Measurements from ENCODE around the gene VWA8. TPM values are rescaled to one million over a fixed set of nuclear protein-coding genes. Genes with fewer than 3 reads are reported as not detected.
"Not testable (repeated sequence)": the region's sequence is repeated elsewhere in the genome, so short reads cannot be mapped to it uniquely, and the experiment has no call there.

The VWA8 gene
- total RNA-seq, 1 donor from 2014 or later: 15.8 TPM

DNA sequence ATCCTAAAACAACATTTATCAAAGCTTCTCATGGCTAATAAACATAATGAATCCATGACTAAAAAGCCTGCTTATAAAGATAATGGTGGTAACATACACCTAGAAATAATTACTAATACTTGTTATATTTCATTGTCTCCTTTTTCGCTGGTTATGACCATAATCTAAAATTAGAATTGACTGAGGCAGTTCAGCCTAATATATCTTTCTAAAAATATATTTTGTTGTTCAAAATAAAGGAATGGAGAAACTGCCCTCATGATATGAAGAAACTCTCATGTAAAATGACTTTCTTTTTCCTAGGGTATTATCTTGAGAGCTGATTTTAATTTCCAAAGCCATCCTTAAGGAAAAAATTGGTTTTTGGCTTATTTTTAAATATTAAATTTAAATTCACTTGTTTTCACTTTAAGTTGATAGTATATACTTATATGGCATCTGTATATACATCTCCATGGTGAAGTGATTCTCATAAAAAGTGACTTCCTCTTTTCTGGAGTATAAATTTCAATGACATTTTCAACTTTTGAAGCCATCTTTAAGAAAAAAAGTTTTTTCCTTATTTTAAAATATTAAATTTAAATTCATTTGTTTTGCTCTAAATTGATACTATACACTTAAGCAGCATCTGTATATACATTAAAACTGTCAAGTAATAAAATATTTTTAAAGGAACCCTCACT lies 204.6 kb downstream of the VWA8 start:
- Mint-ChIP-seq H3K9me3 (ENCODE audit: unreplicated experiment) (peaks cover 5% of the 10 kb centered on the region), H3K27ac (ENCODE audit: unreplicated experiment) (no peak overlapping the region), H3K36me3 (ENCODE audit: unreplicated experiment) (peaks cover 22% of the 10 kb centered on the region), H3K27me3 (ENCODE audit: unreplicated experiment) (no peaks in the 10 kb centered on the region), H3K4me1 (ENCODE audit: unreplicated experiment) (no peaks in the 10 kb centered on the region), H3K4me3 (ENCODE audit: unreplicated experiment) (no peak overlapping the region)
- TF ChIP-seq, protein P1, sequence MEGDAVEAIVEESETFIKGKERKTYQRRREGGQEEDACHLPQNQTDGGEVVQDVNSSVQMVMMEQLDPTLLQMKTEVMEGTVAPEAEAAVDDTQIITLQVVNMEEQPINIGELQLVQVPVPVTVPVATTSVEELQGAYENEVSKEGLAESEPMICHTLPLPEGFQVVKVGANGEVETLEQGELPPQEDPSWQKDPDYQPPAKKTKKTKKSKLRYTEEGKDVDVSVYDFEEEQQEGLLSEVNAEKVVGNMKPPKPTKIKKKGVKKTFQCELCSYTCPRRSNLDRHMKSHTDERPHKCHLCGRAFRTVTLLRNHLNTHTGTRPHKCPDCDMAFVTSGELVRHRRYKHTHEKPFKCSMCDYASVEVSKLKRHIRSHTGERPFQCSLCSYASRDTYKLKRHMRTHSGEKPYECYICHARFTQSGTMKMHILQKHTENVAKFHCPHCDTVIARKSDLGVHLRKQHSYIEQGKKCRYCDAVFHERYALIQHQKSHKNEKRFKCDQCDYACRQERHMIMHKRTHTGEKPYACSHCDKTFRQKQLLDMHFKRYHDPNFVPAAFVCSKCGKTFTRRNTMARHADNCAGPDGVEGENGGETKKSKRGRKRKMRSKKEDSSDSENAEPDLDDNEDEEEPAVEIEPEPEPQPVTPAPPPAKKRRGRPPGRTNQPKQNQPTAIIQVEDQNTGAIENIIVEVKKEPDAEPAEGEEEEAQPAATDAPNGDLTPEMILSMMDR (IDR thresholded peaks at IDR 0.05): no peak
- no peak for DNase-seq (ENCODE audit: extremely low spot score, unreplicated experiment)

DNA sequence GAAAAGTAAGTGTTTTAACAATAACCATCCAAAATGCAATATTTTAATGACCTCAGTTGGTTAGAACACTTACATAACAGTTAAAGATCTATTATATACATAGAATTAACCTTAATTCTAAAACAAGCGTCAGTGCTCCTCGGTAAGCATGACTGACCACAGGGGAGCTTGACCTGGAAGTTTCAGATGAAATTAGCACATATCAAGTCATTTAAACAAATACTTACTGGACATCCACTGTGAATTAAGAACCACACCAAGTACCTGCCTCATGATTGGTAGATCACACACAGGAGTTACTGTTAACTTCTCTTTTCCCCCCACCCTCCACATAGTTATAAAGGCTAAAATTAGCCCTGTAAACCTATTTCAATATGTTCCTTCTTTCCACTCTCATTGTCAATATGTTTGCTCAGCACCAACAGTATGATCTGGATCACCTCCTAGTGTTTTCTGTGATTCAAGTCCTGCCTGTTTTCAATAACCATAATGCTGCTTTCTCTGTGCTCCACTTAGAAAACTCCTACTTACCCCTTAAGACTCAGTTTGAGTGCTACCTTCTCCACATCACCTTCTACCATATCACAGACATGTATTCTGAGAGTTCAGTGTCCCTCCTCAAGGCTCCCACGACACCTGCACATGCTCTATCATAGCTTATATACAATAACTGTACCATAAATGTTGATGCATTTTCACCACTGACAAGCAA lies 209.0 kb downstream of the VWA8 start:
- no peak for DNase-seq (ENCODE audit: extremely low spot score, unreplicated experiment)
- TF ChIP-seq, protein P1 (IDR thresholded peaks at IDR 0.05): no peak
- Mint-ChIP-seq H3K36me3 (ENCODE audit: unreplicated experiment) (peaks cover 30% of the 10 kb centered on the region), H3K27me3 (ENCODE audit: unreplicated experiment) (no peaks in the 10 kb centered on the region), H3K4me1 (ENCODE audit: unreplicated experiment) (no peaks in the 10 kb centered on the region), H3K9me3 (ENCODE audit: unreplicated experiment) (no peaks in the 10 kb centered on the region), H3K27ac (ENCODE audit: unreplicated experiment) (no peak overlapping the region), H3K4me3 (ENCODE audit: unreplicated experiment) (no peak overlapping the region)

DNA sequence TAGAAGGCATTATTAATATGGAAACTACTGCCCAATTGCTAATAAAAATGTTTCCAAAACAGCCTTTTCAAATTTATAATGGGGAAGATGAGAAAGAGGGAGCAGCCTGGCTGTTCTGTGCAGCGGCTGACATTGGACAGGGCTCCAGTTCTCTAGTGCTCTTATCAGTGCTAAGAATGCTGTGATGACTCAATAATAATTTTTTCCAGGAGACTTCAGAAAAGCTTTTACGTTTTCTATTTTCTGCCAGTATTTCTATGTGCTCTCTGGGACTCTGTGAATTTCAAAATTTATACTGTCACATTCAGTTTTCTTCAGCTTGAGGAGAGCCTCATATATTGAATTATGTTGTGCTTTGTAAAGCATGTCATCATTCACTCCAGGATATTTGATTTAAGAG lies 209.6 kb downstream of the VWA8 start:
- peaks cover 30% of the 10 kb centered on the region for H3K36me3 Mint-ChIP-seq (ENCODE audit: unreplicated experiment)
- H3K9me3 Mint-ChIP-seq (ENCODE audit: unreplicated experiment): no peaks in the 10 kb centered on the region
- H3K27ac Mint-ChIP-seq (ENCODE audit: unreplicated experiment): no peak overlapping the region
- no peaks in the 10 kb centered on the region for H3K27me3 Mint-ChIP-seq (ENCODE audit: unreplicated experiment)
- peaks cover under 1% of the 10 kb centered on the region for H3K4me1 Mint-ChIP-seq (ENCODE audit: unreplicated experiment)
- no peak overlapping the region for H3K4me3 Mint-ChIP-seq (ENCODE audit: unreplicated experiment)
- TF ChIP-seq, protein P1 (IDR thresholded peaks at IDR 0.05): no peak
- DNase-seq (ENCODE audit: extremely low spot score, unreplicated experiment): no peak

DNA sequence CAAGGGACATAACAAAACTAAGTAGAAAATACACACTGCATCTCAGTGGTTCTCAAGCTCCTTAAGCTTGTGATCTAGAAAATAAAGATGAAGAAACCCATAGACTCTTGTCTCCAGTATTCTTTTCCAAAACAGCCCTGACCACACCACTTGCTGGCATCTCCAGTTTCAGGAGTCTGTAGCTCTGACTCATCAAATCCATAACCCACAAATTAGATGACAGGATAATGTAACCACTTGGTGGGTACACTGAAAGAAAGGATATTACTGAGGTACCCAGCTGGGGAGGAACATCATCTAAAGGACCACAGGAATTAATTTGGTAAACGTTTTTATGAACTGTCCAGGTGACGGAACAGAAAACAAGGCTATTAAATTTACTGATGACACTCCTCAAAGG lies 214.7 kb downstream of the VWA8 start:
- Mint-ChIP-seq H3K27me3 (ENCODE audit: unreplicated experiment) (no peaks in the 10 kb centered on the region), H3K27ac (ENCODE audit: unreplicated experiment) (no peak overlapping the region), H3K36me3 (ENCODE audit: unreplicated experiment) (peaks cover 22% of the 10 kb centered on the region), H3K9me3 (ENCODE audit: unreplicated experiment) (no peaks in the 10 kb centered on the region), H3K4me3 (ENCODE audit: unreplicated experiment) (no peak overlapping the region), H3K4me1 (ENCODE audit: unreplicated experiment) (peaks cover 1% of the 10 kb centered on the region)
- TF ChIP-seq, protein P1 (IDR thresholded peaks at IDR 0.05): no peak
- no peak for DNase-seq (ENCODE audit: extremely low spot score, unreplicated experiment)

DNA sequence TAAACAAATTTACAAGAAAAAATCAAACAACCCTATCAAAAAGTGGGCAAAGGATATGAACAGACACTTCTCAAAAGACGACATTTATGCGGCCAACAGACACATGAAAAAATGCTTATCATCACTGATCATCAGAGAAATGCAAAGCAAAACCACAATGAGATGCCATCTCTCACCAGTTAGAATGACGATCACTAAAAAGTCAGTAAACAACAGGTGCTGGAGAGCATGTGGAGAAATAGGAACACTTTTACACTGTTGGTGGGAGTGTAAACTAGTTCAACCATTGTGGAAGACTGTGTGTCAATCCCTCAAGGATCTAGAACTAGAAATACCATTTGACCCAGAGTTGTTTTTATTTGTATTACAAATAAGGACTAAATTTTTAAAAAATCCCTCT lies 215.4 kb downstream of the VWA8 start:
- H3K27ac Mint-ChIP-seq (ENCODE audit: unreplicated experiment); H3K9me3 Mint-ChIP-seq (ENCODE audit: unreplicated experiment); DNase-seq (ENCODE audit: extremely low spot score, unreplicated experiment); H3K4me1 Mint-ChIP-seq (ENCODE audit: unreplicated experiment); H3K27me3 Mint-ChIP-seq (ENCODE audit: unreplicated experiment); H3K4me3 Mint-ChIP-seq (ENCODE audit: unreplicated experiment): not testable (repeated sequence)
- H3K36me3 Mint-ChIP-seq (ENCODE audit: unreplicated experiment): peaks cover 22% of the 10 kb centered on the region
